ELF-1 (cell line): ENCODE data around the gene TCERG1L.

Experiments used
- DNase-seq: peaks from one replicate; pipeline ENCODE4 v3.0.0-alpha.2; 2016; ENCODE audit warnings: low read depth, low spot score

The TCERG1L gene

GRCh38 chr10:131316321-131317075 lies 5.0 kb upstream of the TCERG1L start:
- DNase-seq = no peak

DNA sequence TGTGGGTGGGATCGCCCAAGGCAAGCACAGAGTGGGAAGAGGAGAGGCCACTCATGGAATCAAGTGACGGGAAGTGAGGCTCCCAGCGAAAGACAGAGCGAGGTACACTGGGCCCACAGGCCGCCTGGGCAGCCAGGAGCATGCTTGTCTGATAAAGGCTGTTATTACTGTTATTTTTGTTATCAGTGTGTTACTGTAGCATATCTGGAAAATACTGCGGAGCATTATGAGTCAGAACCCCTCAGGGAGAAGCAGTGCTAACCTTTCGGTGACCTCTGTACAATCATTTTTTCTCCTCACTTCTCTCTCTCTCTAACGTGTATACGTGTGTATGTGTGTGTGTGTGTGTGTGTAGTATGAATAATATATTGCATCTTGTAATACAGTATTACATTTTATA lies 3.8 kb upstream of the TCERG1L start:
- no peak for DNase-seq

GRCh38 chr10:131314799-131315198 lies 3.3 kb upstream of the TCERG1L start:
- no peak for DNase-seq

DNA sequence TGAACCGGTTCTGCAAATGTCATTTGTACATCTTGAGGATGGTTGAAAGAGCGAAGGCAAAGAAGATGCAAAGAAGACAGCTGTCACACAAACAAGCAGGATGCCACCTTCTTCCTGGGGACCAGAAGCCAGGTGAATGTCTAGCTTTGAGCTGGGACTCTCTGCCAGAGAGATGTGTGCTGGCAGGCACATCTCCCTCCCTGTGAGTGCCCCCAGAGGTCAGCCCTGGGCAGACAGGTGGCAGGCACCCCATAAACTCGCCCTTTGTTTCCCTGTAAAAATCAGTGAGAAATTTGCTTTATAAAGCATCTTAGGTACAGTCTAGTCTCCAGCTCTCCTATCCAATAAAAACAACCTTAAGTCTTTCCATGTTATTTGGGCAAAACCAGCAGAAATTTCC lies 2.6 kb upstream of the TCERG1L start:
- DNase-seq = no peak

- DNase-seq = no peak
Measured at GRCh38 chr10:131313377-131313776, 1.9 kb upstream of the TCERG1L start.

DNA sequence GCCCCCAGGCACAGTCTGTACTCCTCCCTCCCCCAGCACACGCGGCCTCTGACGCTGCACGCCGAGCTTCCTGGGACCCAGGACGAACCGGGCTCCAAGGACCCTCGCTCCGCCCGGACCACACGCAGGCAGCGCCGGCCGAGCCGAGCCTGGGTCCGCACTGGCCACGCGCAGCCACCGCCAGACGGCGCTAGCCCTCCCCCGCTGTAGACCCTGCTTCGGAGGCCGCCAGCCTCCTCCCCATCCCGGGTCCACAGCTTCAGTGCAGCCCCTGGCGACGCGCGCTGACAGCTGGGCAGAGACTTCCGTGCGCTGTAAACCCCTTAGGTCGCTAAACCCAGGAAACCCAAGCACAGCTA lies 936 bp upstream of the TCERG1L start:
- peak; percentile 95 for DNase-seq

DNA sequence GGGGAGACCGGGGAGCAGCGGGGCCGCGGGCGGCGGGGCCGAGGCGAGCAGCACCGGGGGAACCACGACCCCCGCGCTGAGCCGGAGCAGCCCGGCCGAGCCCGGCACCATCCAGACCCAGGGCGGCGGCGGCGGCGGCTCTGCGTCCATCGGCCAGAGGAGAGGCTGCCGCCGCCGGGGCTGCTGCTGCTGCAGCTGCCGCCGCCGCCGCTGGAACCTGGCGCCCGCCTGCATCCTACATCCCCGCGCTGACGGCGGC lies 190 bp downstream of the TCERG1L start:
- DNase-seq = no peak

DNA sequence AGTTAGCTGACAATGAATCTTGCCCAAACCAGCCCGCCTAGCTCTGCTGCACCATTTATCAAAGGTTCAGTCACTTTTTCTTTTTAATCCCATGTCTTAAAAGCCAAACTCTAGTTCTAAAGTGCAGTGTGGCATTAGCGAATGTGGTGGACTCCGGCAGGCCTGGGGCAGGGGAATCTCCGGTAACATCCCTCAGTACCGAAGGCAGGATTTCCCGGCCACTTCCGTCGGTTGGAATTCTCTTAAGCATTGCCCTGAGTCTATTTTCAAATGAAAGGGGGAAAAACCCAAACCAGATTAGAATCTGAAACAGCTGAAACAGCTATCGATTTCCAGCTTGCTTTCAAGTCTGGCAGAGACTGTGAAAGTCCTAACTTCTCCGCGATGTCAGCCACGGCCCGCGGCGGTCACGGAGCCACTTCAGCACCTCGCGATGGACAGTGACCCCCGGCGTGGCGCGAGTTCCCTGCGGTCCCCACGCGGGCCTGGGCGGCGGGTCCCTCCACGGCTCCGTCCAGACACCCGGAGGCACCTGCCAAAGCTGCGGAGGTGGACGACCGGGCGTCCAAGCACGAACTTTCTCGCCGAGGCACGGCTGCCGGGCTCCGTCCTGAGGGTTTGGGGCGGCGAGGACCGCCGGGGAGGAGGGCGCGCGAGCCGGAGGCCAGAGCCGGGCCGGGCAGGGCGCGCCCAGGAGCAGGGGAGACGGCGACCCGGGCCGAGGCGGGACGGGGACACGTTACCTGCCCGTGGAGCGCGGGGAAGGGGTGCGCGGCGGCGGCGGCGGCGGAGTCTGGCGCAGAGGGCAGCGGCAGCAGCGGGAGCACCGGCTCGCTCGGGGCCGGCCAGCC lies 745 bp downstream of the TCERG1L start:
- peak; percentile 53 for DNase-seq

- no peak for DNase-seq
Measured at GRCh38 chr10:131310142-131310541, 1.4 kb downstream of the TCERG1L start.

- DNase-seq = no peak
Measured at GRCh38 chr10:131300508-131300907, 11.0 kb downstream of the TCERG1L start.

DNA sequence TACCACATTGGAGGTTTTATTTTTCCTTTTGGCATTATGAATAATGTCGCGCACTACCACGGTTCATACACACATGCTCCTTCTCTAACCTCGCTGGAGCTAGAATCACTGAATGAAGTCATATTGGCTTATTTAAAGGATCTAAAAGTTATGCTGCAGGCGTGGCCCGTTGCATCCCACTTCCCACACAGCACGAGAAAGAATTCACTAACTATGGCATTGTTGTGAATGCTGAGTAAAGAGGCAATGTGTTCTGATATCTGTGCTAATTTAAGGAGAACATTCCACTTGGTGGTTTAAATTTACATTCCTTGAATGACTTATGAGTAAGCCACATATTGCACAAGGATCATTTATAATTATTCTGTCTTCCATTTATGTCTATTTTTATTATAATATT lies 20.7 kb downstream of the TCERG1L start:
- DNase-seq = no peak

DNA sequence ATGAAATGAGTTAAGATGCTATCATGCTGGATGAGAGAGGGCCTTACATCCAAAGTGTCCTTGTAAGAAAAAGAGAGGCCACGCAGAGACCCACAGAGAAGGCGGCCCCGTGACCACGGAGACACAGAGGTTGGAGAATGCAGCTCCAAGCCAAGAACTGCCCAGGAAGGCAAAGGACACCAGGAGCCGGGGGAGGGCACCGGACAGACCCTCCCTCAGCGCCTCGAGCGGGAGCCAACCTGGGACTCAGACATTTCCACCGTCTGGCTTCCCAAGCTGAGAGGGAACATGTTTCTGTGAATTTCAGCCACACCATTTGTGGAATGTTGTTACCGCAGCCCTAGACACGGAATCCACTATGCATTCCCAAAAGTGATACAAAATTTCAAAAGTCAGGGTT lies 22.9 kb downstream of the TCERG1L start:
- DNase-seq = no peak

DNA sequence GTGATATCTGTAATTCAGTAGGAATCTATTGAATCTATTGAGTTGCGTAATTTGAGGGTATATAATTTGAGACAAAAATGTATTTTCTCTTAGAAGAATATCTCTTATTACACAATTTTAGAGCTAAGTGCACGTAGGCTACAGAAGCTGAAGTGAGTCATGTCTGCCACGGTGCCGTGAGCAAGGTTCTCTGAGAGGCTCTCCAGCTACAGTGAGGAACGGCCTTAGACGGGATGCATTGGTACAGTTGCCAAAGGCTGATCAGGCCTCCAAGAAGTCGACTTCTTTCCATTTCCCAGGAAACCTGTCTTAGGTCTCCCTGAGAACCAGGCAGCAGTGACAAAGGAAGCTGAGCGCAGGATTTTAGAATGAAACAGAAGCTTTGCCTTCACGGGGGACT lies 28.6 kb downstream of the TCERG1L start:
- no peak for DNase-seq

- peak; percentile 81 for DNase-seq
Measured at GRCh38 chr10:131280101-131280500, 31.4 kb downstream of the TCERG1L start.

DNA sequence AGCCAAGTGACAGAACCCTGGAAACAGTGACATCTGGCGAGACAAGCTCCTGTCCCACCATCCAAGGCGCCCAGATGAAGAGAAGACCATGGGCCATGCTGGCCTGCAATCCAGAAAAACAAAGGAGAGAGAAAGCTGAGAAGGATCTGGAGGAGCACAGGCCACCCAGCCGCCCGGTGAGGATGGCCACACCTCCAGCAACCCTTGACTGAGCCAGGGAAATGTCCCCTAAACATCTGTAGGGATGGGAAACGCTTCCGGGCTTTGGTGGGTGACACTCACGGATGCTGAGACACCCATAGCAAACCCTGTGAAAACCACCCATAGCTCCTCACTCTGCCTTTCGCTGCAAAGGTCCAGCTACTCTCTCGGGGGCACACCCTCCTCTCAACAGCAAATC lies 32.0 kb downstream of the TCERG1L start:
- DNase-seq = no peak

GRCh38 chr10:131277969-131278368 lies 33.6 kb downstream of the TCERG1L start:
- DNase-seq = no peak

- DNase-seq = no peak
Measured at GRCh38 chr10:131277278-131277677, 34.2 kb downstream of the TCERG1L start.

DNA sequence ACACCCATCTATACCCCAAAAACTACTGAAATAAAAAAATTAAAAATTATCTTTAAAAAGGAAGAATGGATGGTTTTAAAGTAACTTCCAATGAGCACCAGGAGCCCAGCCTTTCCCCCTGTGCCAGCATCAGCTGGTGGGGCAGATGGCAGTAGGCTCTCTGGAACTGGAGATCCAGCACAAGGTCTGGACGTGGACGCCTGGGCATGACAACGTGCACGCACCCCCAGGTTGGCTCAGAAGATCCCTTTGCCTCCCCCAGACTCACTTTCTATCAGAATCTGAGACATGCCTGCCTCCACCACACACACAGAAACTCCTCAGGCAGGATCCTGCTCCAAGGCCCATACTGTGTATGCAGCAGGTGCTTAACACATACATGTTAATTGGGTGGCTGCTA lies 35.8 kb downstream of the TCERG1L start:
- no peak for DNase-seq

GRCh38 chr10:131274883-131275282 lies 36.6 kb downstream of the TCERG1L start:
- no peak for DNase-seq

DNA sequence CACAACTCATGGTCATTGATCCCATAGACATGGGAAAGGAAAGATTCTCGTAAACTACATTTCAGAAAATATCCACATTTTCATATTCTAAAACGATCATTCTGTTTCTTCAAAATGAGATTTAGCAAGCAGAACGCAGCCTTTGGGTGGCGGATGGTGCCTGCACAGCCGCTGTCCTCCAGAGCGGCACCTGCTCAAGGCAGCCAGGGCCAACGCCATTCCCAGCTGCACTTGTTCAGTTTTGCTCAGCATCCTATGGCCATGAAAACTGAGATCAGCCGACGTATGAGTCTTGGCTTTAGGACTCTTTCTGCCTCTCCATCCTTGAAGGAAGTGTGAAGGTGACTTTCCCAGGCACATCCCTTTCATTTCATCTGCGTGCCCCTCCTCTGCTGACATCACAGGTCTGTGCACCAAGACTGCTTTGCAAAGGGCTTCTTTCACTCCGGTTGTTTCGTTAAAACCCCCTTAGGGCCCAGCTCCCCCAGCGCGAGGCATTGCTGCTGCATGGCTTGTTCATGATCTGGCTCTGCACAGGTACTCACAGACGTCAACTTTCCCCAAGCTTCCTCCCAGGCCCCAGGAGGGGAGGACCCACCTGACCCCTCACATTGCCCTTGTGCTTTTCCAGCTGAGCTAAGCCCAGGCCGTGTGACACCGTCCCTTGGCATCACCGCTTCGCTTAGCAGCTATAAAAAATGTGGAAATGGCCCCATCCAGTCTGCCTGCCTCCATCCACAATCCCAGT lies 37.2 kb downstream of the TCERG1L start:
- DNase-seq = no peak

GRCh38 chr10:131273476-131273875 lies 38.0 kb downstream of the TCERG1L start:
- DNase-seq = no peak

DNA sequence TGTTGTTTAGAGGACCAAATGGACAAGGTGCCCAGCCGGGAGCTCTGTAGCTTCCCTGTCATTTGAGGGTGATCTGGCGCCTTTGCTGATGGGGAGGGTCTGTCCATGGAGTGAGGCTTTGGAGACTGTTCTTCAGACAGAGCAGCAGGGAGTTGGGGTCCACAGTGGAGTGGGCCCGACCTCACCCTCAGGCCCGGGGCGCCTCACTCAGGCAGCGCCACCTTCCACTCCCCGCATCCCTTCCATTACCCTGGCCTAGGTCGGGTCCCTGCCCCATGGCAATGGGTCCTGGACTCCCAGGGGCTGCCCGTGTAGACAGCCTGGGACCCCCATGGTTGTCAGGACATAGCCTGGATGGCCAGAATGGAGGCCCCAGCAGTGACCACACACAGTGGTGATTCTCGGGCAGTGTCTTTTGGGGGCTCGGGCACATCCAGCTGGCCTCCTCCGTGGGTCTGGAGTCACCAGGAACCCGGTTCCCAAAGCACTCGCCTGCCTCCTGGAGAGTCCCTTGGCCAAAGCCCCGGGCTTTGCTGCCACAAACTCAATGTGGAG lies 38.5 kb downstream of the TCERG1L start:
- DNase-seq = no peak
